ENCODE data around the gene TAPBPL. TPM values are rescaled to one million over a fixed set of nuclear protein-coding genes. Genes with fewer than 3 reads are reported as not detected.

TAPBPL gene
- total and polyA plus RNA-seq, 2 of the 4 experiments (the other 2 are of a cell fraction) = 3.4 to 12.1 TPM

DNA sequence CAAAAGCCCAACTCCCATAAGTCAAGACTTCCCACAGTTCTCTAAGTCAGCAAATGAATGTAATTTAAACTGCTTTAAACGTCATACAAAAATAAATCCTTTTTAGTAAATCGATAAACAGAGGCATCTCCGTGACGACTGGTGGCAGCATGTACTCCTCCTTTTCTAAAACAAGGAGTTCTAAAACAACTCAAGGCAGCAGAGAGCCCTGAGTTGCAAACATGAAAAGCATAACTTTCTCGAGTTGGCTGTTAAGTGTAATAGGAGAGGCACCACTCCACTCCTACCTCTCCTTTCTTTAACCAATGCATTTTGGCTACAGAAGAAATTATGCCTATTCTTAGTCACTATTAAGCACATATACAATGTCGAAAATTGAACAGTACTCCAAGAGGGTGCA, 45.9 kb upstream of the TAPBPL start:
- Histone ChIP-seq H2BK5ac (ENCODE audit: low read depth, low read length, poor library complexity, severe bottlenecking) (no peak overlapping the region), H4K91ac (ENCODE audit: insufficient read depth, low read depth, low read length) (no peak overlapping the region), H3K27ac (ENCODE audit: insufficient read depth, low read length) (no peak overlapping the region), H3K27me3 (ENCODE audit: control insufficient read depth, insufficient read depth, low read length) (no peaks in the 10 kb centered on the region), H3K4me2 (ENCODE audit: low read depth, low read length) (no peak overlapping the region), H2AK5ac (ENCODE audit: low read depth, low read length) (no peak overlapping the region), H3K14ac (replicated peaks; ENCODE audit: low read depth, low read length) (no peak overlapping the region), H4K8ac (ENCODE audit: low read depth in 2 of 2, low read length in 2 of 2) (no peak overlapping the region), H3K9me1 (ENCODE audit: insufficient read depth, low read length) (no peaks in the 10 kb centered on the region), H4K5ac (ENCODE audit: low read depth, low read length) (no peak overlapping the region), H3K4me3 (ENCODE audit: insufficient read depth, low read depth, low read length) (no peak overlapping the region), H3K56ac (ENCODE audit: extremely low read depth, insufficient read depth, low read length) (no peak overlapping the region), H2AK9ac (replicated peaks; ENCODE audit: low read depth, low read length, poor library complexity) (no peak overlapping the region), H3K4ac (ENCODE audit: low read depth, low read length) (no peak overlapping the region), H3K79me1 (ENCODE audit: low read depth in 1 of 2, low read length in 2 of 2) (no peaks in the 10 kb centered on the region), H2BK120ac (ENCODE audit: low read depth, low read length) (no peak overlapping the region), H3K4me1 (ENCODE audit: control insufficient read depth, insufficient read depth, low read length) (no peaks in the 10 kb centered on the region), H3K9ac (ENCODE audit: low read depth, low read length) (no peak overlapping the region), H2BK15ac (ENCODE audit: low read depth, low read length) (no peak overlapping the region), H3K36me3 (ENCODE audit: control insufficient read depth, insufficient read depth, low read length) (no peaks in the 10 kb centered on the region; the same call in 1 of the 2 replicates), H4K20me1 (ENCODE audit: insufficient read depth, low read length) (no peaks in the 10 kb centered on the region), H2AFZ (replicated peaks; ENCODE audit: low read length, poor library complexity) (no peak overlapping the region), H2BK20ac (ENCODE audit: low read depth, low read length) (no peak overlapping the region), H3K18ac (ENCODE audit: low read depth, low read length) (no peak overlapping the region), H3K9me3 (ENCODE audit: control insufficient read depth, insufficient read depth, low read length) (no peaks in the 10 kb centered on the region), H3K23ac (ENCODE audit: low read depth, low read length) (no peak overlapping the region)
- WGBS, 2 experiments (ENCODE audit: extremely low coverage in 2 of 2, insufficient read length in 1 of 2) = no CpG with 5 or more reads among the region's 6 CpGs
- TF ChIP-seq RAD21 (IDR thresholded peaks at IDR 0.05; ENCODE audit: low read length) (no peak), CEBPB (IDR thresholded peaks at IDR 0.05; ENCODE audit: low read depth, low read length) (no peak), BHLHE40 (IDR thresholded peaks at IDR 0.05; ENCODE audit: low read depth, low read length) (no peak), FOS (IDR thresholded peaks at IDR 0.05; ENCODE audit: low read depth, low read length) (no peak), MAFK (IDR thresholded peaks at IDR 0.05; ENCODE audit: low read depth, low read length) (no peak), RFX5 (IDR thresholded peaks at IDR 0.05; ENCODE audit: low read depth, low read length) (no peak), MAZ (IDR thresholded peaks at IDR 0.05; ENCODE audit: borderline replicate concordance, low read depth, low read length) (no peak), CHD1 (IDR thresholded peaks at IDR 0.05; ENCODE audit: low read depth, low read length) (no peak), NFE2L2 (IDR thresholded peaks at IDR 0.05; ENCODE audit: low read depth, low read length) (no peak), RCOR1 (IDR thresholded peaks at IDR 0.05; ENCODE audit: insufficient replicate concordance, low read length) (no peak), USF2 (IDR thresholded peaks at IDR 0.05; ENCODE audit: low read depth, low read length) (no peak), POLR2A (IDR thresholded peaks at IDR 0.05; ENCODE audit: low read depth, low read length) (no peak), MXI1 (IDR thresholded peaks at IDR 0.05; ENCODE audit: borderline replicate concordance, low read depth, low read length) (no peak)
- TF ChIP-seq, protein P1, sequence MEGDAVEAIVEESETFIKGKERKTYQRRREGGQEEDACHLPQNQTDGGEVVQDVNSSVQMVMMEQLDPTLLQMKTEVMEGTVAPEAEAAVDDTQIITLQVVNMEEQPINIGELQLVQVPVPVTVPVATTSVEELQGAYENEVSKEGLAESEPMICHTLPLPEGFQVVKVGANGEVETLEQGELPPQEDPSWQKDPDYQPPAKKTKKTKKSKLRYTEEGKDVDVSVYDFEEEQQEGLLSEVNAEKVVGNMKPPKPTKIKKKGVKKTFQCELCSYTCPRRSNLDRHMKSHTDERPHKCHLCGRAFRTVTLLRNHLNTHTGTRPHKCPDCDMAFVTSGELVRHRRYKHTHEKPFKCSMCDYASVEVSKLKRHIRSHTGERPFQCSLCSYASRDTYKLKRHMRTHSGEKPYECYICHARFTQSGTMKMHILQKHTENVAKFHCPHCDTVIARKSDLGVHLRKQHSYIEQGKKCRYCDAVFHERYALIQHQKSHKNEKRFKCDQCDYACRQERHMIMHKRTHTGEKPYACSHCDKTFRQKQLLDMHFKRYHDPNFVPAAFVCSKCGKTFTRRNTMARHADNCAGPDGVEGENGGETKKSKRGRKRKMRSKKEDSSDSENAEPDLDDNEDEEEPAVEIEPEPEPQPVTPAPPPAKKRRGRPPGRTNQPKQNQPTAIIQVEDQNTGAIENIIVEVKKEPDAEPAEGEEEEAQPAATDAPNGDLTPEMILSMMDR (conservative IDR thresholded peaks at IDR 0.05; ENCODE audit: low read depth, low read length) = no peak
- ChIA-PET POLR2A (ENCODE audit: unreplicated experiment) (no interaction called here), CTCF (interaction anchor here (0.6 kb wide), 1 partner anchor 256 kb away, joined by 3 read pairs; no protein-coding TSS in a partner anchor)
- intact Hi-C loops (cut with micrococcal nuclease) = no loop called here
- no peak for DNase-seq
- ATAC-seq (ENCODE audit: low read depth) = no peak
- BruUV-seq (replicated peaks) = no TSS peak
- dilution Hi-C loops (cut with HindIII; ENCODE audit: low sequenced_read_pairs, unreplicated experiment) = no loop called here
- in situ Hi-C loops (cut with MboI; ENCODE audit: low sequenced_read_pairs) = no loop called here
